ENCODE results near the gene GTF2A1.

GTF2A1 gene

DNA sequence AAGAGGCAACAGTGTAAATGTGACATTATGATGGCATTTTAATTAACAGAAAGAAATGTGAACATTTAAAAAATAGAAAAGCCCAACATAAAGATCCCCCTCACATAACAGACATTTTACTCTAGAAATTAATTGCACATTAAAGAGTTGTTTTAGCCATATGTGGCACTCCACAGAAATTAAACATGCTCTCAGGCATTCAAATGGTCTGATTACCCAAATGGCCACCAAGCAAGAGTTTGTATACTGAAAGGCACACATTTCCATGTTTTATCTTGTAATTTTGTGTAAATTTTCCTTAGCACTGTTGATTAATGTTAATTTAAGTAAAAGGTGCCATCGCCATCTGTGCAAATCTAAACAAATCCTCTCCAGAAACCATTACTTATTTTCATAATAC is 43.5 kb downstream of the GTF2A1 start:
- DNase-seq (ENCODE audit: low spot score) = no peak

GRCh38 chr14:81176241-81176640 is 44.5 kb downstream of the GTF2A1 start:
- peak; percentile 30 for DNase-seq (ENCODE audit: low spot score)

- DNase-seq (ENCODE audit: low spot score) = no peak
These were observed 47.9 kb downstream of the GTF2A1 start for GRCh38 chr14:81172881-81173280.

- no peak for DNase-seq (ENCODE audit: low spot score)
These were observed 48.4 kb downstream of the GTF2A1 start for GRCh38 chr14:81172353-81172752.

DNA sequence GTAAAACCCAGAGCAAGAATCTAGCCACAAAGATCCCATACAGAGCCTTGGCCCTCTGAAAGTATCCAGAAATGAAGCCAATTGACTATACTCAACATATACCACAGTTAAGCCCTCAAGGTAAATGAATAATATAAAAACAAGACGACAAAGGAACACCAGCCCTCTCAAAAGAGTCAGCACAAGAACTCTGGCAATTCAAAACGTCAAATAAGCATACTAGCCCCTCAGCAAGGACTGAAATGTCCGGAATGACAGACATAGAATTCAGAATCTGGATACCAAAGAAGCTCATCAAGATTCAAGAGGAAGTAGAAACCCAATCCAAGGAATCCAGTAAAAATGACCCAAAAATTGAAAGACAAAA is 49.9 kb downstream of the GTF2A1 start:
- DNase-seq (ENCODE audit: low spot score) = no peak

DNA sequence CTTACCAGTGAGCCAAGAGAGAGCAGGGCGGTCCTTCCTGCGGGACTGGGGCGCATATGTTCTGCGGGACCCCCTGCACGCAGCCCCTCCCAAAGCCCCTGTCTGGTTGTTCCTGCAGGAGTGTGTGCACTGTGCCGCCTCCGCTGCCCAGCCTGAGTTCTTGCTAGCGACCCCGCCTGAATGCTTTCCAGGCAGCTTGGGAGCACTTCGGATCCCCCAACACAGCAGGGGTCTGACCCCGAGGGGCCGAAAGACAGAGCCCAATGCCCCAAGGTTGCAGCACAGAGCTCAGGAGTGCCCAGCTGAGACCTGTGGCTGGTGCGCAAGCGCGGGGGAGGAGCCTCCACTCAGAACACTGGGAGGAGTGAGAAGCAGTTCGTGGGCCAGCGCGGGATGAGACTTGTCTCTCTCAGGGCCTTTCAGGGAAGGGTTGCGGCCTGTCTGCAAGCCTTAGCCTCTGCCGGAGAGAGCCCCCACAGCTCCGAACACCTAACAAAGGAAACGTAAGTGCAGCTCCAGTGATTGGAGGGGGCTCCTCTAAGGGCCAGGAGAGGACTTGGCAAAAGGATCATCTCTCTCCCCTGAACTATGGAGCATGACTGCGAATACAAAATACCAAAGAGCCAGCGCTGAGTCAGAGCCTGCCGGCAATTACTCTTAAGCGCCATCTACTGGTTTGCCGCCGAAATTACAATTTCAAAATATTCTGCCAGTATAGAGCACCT is 50.5 kb downstream of the GTF2A1 start:
- DNase-seq (ENCODE audit: low spot score) = peak; percentile 98

DNA sequence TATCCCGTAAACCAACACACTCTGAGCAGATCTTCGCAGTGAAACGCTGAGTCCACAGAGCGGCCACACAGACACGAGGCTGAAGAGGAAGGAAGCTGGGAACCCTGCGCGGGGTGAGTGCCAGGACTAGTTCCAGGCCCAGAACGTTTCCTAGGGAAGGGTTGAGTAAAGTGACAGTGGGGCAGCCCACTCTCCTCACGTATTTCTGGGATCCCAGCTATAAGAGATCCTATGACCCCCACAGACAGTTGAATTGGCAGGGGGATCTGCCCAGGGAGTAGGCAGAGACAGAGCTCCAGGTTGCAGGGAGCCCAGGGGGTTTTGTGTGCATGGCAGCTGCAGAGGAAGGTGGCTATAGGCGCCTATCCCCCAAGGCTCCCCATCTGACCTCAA is 51.1 kb downstream of the GTF2A1 start:
- peak; percentile 82 for DNase-seq (ENCODE audit: low spot score)

- DNase-seq (ENCODE audit: low spot score) = no peak
These were observed 51.5 kb downstream of the GTF2A1 start for GRCh38 chr14:81169267-81169666.

- no peak for DNase-seq (ENCODE audit: low spot score)
These were observed 54.6 kb downstream of the GTF2A1 start for GRCh38 chr14:81166121-81166520.

- no peak for DNase-seq (ENCODE audit: low spot score)
These were observed 55.6 kb downstream of the GTF2A1 start for GRCh38 chr14:81165188-81165587.

- peak; percentile 71 for DNase-seq (ENCODE audit: low spot score)
These were observed 56.5 kb downstream of the GTF2A1 start for GRCh38 chr14:81164167-81164774.

DNA sequence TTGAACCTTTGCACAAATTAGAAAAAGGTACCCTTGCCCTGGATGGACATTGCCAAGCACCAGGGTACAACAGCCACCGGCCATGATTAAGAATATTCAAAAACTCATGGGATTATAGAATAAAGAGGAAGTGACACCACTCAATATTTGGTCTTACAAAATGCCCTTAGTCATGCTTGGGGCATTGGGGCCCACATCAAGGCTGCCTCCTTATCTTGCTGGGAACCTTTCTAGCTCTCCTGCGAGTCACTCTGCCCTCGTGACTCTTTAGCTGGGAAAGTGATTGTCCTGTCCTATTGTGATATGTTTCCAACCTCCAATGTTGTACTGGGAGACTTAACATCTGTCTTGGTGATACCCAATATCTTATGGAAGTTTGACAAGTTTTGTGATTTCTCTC is 57.8 kb downstream of the GTF2A1 start:
- DNase-seq (ENCODE audit: low spot score) = no peak

GRCh38 chr14:81161749-81162148 is 59.0 kb downstream of the GTF2A1 start:
- no peak for DNase-seq (ENCODE audit: low spot score)

DNA sequence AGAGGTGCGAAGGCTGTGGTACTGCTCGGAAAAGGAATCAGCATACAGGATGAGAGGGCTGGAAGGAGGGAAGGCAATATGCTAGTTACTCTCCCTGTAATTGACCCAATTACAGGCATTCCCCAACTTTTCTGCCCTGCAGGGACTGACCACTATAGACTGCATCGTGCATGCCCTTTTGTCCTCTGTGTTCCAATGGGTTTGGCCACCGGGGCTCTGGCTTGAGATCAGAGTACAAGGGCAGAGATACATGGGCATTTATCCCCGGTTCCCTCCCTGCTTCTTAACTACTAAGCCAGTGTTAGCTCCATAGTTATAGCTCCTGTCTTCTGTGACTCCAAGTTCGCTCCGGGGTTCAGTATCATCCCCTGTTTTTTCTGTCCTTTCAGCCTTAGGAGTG is 59.7 kb downstream of the GTF2A1 start:
- no peak for DNase-seq (ENCODE audit: low spot score)

DNA sequence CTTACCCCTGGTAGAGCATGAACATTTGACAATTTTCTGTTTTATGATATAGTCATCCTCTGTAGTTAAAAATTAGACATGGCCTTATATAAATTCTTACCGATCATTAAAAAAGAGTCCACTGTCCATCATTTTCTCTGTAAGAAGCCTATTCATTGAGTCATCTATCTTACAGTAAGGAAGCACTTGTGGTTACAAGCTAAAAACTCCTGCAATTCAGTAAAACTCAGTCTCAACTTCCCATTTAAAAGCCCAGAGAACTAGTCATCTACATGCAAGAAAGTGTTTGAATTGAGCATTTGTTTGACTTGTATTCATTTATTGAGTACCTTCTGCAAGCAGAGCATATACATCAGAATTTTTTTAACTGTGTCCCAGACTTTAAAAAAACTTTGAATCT is 63.3 kb downstream of the GTF2A1 start:
- no peak for DNase-seq (ENCODE audit: low spot score)

DNA sequence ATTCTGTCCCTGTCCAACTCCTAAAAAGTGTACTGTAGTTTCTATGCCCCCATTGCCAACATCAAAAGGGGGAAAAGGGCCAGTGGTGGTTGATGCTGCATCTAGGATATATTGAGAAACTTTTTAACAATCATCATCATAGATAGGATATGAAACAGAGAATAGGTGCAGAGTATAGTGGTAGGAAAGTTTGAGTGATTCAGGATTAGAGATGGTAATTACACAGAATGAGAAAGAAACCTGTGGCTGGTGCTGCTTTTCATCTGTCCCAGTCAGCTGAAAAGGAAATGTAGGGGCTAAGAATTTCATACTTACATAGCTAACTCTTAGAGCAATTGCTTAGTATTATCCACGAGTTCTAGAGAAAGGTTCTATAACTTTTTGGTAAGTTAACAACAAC is 67.6 kb downstream of the GTF2A1 start:
- DNase-seq (ENCODE audit: low spot score) = no peak

DNA sequence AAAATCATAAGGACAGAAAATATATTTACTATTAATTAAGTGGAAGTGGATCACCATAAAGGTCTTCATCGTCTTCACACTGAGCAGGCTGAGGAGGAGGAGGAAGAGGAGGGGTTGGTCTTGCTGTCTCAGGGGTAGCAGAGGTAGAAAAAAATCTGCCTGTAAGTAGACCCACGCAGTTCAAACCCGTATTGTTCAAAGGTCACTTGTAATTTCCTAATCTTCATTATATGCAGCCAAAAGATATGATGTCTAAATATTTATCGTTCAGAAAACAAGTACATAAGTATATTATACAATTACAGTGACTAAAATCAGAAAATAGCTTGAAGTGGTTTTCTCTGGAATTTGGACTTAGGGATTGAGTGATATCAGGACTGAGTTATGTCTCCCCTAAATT is 72.1 kb downstream of the GTF2A1 start:
- DNase-seq (ENCODE audit: low spot score) = no peak

DNA sequence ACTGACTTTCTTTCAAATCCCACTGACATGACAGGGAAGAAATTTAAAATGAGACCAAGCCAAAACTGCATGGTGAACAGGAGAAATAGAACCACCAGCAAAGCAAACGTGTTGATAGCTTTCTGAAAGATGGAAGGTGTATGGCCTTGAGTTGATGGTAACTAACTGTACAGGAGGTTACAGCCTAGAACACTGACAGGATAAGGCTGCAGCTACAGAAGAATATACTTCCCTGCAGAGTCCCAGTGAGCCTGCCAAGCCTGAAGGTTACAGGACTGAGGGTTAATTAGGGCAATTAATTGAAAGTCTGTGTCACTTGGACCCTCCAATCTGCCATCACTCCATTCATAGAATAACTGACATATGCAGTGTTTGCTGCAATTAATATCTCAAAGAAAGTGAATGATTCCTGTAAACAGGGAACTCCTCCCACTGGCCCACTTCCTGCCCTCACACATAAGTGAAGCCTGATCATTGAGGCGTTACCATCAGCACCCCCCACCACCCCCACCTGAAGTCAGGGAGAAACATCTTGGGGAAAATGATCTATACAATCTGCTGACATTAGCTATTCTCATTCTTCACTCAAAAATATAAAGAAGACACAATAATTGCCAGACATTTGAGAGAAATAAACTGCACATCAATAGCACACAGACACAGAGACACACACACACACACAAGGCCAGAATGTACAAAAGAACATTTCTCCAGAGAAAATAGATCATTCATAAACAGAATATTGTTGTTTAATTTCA is 73.4 kb downstream of the GTF2A1 start:
- no peak for DNase-seq (ENCODE audit: low spot score)

GRCh38 chr14:81144824-81145603 is 75.7 kb downstream of the GTF2A1 start:
- DNase-seq (ENCODE audit: low spot score) = no peak

DNA sequence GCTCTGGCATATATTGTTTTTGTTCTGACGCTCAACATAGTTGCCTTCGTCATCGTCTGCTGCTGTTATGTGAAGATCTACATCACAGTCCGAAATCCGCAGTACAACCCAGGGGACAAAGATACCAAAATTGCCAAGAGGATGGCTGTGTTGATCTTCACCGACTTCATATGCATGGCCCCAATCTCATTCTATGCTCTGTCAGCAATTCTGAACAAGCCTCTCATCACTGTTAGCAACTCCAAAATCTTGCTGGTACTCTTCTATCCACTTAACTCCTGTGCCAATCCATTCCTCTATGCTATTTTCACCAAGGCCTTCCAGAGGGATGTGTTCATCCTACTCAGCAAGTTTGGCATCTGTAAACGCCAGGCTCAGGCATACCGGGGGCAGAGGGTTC is 77.0 kb downstream of the GTF2A1 start:
- DNase-seq (ENCODE audit: low spot score) = no peak

GRCh38 chr14:81141426-81141825 is 79.3 kb downstream of the GTF2A1 start:
- DNase-seq (ENCODE audit: low spot score) = no peak

DNA sequence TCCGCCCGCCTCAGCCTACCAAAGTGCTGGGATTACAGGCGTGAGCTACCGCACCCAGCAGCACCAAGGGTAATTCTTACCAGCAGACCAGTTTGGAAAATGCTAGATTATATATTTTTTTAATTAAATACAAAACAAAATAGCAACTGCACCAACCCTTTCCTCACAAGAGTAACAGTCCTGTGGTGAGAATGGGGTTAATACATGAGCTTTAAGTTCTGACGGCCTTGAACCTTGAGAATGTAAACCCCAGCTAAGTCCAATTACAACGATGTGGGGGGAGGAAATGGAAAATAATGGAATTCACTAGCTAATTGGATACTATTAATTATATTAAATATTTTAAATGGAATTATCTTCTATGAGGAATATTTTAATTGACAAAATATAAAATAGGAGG is 82.3 kb downstream of the GTF2A1 start:
- DNase-seq (ENCODE audit: low spot score) = no peak

GRCh38 chr14:81137316-81137715 is 83.4 kb downstream of the GTF2A1 start:
- peak; percentile 19 for DNase-seq (ENCODE audit: low spot score)

Data from Ammon's horn (tissue), 1 donor.